NCI-H345 treated with DMSO at 0.1 percent for 48 hours (cell line): Measurements from ENCODE around the gene TMOD2.

Source experiments
- DNase-seq: peaks from one replicate; lab custom pipeline; 2025; ENCODE audit not compliant: unreplicated experiment; lab: John Stamatoyannopoulos, UW

The TMOD2 gene

DNA sequence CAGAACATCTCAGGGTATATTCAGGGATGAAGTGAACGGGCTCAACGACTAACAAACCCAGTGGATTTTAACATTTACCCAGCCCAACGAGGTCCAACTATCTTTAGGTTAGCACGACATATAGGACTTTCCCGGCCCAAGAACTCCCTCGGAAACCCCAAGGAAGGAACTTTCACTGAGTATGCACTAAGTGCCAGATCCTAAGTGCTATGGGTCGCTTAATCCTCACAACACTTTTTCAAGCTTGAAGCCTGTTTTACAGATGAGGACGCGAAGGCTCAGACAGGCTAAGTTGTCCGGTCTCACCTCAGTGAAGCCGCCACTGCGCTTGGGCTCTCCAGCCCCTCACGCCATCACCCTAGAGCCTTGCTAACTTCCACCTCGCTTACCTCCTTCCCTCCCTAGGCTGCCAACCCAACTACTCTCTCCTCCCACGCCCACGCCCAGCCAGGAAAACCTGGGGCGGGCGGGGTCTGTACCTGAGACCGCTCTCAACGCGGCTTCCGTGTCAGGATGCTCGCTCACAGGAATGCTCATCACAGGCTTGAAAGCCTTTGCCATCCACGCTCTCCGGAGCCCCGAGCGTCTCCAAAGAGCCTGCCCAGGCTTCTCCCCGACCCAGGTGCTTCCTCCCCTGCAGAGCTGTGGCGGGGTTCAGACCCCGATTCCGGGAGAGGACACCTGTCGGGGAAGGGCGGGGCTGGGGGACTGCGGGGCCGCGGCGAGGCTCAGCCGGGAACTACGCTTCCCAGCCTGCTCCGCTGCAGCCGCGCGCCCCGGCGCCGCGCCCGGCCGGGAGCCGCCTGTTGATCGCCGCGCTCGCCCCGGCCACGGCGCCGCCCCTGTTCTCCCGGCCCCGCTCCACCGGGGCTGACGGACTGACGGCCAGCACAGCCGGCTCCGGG lies at the start of gene TMOD2:
TSS of gene TMOD2 (plus strand) at position 806 of the 905 bp plus-strand sequence. CDS start 14,845 bp downstream, outside the sequence.
- DNase-seq: no peak

DNA sequence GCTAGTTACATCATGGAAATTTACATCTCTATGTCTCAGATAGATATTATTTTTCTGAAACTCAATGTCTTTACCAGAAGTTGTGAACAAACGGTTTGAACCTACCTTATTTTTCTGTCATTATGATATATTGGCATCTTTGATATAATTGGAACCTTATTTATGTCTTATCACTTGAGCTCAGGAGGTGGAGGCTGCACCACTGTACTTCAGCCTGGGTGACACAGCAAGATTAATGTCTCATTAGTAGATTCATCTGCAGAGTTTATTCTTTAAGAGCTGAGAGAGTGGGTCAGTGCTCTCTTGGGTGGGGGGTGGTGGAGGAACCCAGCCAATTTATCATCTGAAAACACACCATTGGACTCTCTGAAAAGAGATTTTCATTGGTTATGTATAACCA lies 48.7 kb upstream of the TMOD2 start:
- DNase-seq: no peak

DNA sequence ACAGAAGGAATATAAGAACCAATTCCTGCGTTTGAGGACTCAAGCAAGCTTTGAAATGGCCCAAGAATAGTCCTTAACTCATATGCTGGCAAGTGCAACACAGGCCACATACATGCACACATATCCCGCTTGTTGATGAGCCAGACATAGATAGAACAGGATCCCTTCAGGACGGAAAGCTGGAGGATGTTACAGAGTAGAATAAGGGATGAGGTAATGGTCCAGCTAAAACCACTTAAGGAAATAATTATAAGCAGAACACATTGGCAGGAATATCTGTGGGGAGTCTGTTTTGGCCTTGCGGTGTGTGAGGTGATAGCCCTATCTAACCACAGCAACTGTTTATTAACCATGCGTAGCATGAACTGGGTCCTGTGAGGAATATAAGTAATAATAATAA lies 45.1 kb upstream of the TMOD2 start:
- DNase-seq: no peak

DNA sequence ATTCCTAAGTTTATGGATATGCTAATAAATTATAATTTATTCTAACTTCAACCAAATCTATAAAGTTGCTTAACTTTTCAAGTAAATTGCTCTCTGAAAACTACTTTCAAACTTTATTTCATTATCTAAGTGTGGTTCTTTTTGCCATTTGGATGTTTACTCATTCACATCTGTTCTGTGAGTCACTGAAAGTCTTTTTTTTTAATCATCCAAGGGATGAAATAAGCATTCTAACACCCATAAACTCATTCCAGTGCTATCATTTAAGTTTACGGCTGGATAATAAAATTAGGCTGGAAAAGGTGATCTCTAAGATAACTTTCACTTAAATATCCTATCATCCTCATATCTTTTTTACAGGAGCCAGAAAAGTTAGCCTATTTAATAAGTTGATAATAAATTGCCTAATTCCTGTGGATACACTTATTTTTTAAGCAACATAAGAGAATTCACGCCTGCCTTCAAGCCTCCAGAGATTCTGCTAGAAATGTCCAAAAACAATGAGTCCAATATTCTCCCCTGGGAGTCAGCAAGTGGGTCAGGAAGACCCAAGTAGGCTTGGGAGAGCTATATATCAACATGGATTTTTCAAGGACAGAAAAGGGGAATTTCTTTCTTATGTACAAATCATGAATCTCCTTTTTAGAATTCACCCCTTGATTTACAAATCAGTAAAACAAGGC lies 44.3 kb upstream of the TMOD2 start:
- DNase-seq: no peak

DNA sequence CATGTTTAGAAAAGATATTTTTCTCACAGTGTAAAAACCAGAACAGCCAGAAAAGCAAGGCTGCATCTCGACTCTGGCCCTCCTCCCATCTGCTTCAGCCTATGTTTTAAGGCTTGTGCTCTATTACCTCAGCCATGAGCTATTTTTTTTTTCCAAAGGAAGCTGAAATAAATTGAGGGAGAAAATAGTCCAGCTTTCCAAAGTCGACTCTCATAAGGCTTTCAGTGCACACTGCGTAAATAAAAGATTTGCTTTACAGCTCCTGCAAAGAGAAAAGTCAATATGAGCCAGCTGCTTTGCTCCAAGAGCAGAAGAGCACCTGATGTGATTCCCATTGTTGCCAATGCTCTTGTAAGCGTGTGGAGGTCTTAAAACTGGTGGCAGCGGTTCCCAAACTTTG lies 43.4 kb upstream of the TMOD2 start:
- peak; percentile 73 for DNase-seq

DNA sequence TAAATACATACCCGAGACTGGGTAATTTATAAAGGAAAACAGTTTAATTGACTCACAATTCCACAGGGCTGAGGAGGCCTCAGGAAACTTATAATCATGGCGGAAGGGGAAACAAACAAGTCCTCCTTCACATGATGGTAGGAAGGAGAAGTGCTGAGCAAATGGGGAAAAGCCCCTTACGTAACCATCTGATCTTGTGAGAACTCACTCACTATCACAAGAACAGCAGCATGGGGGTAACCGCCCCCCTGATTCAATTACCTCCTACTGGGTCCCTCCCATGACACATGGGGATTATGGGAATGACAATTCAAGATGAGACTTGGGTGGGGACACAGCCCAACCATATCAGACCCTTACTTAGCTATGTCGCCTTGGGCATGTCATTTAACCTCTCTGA lies 42.4 kb upstream of the TMOD2 start:
- DNase-seq: no peak

DNA sequence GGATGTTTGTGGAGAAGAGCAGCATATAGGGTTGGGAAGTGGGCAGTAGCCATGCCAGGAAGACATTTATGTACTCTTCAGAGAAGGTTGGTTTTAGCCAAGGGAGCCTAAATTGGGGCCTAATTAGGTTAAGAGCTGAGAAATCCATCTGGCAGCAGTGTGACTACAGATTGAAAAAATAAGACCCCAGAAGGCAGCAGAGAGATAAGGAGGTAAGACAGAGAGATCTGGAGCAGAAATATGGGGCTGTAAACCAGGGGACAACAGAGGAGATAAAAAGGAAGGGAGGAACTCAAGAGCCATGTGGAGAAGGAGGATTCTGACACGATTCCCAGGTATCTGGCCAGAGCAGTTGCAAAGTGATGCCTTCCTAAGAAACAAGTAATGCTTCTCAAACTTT lies 37.2 kb upstream of the TMOD2 start:
- no peak for DNase-seq

DNA sequence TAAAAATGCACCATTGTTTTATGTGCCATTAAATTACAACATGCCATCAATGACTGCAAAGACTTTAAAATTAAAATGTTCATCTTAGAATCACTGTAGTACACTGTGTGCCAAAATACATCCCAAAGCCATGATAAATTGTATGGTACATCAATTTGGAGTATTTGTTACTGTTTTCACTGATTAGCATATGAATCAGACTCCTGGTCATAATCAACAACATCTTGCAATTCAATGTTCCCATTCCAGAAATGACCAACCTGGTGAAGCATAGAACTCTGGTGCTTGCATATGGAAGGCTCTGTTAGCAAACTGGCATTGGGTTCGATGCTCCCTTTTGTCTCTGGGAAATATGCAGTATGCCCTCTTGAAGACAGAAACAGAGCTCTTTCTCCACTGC lies 36.5 kb upstream of the TMOD2 start:
- DNase-seq: no peak

DNA sequence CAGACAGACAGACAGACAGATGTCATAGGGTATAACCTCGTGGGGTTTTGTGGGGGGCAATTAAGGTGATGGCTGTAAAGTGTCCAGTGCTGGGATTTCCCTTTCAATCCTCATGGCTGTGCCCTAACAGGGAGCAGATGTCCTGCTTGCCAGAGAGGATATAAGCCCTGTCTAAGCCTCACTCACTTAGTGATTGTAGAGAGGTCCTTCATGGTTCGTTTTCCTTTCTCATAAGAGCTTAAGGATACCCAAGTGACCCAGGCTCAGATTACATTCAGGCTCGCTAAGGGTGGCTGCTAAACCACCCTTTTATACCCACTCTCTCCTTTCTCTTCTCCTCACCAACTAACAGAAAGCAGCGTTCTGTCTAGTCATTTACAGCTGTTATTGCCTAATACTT lies 33.2 kb upstream of the TMOD2 start:
- DNase-seq: no peak

DNA sequence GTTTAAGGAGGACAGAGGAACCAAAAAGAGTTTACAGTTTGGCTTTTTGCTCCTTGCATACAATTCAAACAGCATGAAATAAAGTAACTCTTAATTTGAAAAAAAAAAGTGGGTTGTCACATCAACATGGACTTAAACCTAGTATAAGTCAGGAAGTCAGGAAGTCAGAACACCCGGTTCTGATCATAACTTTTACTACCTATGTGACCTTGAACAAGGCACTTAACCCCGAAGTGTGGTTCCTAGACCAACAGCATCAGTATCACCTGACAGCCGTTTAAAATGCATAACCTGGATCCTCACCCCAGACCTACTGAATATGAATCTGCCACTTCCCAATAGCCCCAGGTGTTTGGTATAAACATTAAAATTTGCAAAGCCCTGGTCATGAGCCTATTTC lies 32.7 kb upstream of the TMOD2 start:
- no peak for DNase-seq

DNA sequence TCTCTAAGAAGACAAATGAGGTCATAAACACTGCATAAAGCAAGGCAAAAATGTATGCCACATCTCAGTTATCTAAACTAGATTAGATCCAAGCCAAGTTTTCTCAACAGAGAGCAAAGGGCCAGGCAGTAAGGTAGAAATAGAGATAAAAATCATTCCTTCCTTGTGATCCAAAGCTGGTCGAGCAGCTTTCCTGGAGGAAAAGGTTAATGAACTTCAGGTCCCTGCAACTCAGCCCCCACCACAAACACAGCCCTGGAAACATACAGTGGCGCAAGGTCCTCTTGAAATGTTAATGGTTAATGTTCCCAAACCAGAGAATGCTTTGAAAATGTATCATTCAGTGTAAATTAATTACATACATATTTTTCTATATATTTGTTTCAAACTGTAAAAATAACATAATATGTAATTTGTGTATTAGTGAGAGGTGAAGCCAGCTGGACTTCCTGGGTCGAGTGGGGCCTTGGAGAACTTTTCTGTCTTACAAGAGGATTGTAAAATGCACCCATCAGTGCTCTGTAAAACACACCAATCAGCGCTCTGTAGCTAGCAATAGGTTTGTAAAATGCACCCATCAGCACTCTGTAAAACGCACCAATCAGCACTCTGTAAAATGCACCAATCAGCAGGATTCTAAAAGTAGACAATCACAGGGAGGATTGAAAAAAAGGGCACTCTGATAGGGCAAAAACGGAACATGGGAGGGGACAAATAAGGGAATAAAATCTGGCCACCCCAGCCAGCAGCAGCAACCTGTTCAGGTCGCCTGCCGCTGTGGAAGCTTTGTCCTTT lies 31.0 kb upstream of the TMOD2 start:
- no peak for DNase-seq

DNA sequence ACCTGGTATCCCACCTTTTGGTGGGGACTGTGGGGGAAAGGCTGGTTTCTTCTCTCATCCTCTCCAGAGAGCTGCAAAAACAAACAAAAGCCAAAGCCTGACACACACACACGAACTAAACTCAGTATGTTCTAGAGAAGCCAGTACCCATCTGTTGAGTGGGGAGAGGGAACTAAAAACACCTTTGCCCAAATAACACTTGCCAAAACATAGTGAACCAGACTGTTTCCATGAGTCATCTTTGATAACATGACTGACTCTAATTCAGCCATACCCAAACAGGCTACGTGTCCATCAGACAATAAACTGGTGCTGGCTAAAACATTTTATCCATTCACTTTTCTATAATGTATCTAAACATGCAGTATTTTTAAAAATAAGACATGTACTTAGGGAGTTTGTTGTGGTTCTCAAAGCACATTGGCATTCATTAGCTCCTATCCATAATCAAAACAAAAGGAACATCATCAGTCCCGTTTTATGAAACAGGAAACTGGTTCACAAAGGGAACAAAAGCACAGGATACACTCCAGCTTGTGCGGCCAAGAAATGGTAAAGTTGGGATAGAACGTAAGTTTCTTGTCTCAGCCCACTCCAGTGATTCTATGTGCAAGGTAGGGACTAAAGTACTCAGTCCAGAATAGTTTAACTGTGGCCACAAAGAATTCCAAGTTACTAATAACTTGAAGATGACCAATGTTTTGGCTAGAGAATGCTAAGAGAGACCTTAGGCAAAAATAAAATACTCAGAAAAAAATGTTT lies 30.0 kb upstream of the TMOD2 start:
- no peak for DNase-seq

DNA sequence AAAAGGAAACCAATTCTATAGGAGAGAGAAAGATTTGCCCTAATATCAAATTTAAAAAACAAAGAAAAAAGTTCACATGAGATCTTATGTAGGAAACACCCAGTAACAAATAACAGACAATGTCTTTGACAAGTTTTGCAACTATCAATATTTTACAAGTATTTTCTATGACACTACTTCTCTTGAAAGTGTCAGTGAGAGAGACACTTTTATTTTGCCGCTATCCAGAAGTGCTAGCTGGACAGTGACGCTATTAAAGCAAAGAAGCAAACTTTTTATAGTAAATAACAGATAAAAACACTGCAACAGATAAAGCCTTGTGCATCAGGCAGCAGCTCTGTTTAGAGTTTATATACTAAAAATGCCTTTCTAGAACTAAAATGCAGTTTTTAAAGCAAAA lies 27.2 kb upstream of the TMOD2 start:
- DNase-seq: no peak

DNA sequence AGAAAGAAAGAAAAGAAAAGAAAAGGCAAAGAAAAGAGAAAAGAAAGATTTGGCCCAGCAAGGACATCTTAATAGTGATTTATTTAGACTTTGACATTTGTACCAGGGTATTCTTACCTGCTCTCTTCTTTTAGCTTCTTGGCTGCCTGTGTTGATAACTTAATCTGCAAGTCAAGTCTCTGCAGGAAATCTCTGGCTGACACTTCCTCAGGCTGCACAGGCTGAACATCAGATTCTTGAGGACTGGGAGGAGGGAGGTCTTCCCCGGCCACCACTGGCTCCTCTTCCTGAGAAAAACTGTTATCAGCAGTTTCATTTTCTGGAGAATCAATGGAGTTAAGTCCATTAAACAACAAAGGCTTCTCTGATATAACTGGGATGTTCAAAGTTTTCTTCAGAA lies 26.7 kb upstream of the TMOD2 start:
- DNase-seq: no peak

DNA sequence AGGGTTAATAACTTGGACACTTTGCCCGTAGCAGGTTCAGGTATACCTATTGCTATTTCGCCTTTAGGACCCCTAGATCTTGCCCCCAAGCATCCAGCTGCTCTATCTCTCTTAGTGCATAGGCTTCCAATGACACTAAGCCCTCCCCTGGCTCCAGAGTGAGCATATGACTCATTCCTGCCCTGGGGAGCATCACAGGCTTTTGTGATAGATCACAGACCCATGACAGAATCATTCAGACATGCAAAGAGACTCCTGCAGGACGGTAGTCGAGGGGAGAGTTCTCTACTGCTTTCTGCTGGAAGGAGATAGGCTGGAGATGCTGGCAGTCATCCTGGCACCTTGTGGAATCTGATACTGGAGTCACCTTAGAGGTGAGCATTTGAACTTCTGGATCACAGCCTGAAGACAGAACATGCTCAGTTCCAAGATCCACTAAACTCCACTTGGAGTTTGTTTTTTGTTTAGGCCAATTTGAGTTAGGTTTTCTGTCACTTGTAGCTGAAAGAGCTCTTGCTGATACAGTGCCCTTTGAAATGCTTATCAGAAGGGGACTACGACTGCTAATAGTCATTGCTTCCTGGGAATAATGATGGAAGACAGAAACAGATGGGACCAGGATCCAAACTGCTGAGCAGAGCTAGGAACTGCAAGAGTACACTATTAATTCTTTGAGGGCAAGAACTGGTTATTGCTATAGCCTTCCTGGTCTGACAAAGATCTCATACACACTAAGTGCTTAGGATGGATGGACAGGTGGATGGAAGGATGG lies 24.9 kb upstream of the TMOD2 start:
- DNase-seq: peak; percentile 76

DNA sequence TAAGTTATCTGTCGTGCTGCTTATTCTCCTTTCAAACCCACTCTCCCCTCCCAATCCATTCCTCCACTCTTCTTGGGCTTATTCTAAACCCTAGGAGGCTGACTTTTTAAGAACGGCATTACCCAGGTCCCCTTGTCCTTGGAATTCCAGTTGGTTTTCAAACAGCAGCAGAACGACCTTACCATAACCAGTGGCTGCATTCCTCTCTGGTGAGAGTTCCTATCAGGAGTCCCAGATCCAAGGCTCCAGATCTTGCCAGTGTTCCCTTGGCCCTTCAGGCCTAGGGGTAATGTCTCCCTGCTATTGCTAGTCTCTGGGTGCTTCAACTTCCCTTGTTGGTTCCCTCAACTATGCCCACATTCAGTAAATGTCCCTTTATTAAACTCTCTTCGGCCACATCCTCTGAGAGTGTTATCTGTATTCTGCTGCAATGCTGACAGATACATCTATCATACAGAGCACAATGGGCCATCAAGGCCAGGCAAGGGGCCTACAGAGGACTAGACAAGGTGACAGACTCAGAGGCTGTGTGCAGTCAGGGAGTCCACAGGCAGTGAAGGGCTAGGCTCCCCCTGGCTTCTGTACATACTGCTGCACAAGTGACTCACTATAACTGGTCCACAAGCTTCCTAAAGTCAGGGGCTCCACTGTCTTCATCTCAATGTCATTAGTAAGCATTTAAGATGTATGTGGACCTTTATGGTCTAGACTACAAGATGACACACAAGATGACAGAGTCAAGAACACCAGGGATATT lies 24.1 kb upstream of the TMOD2 start:
- DNase-seq: no peak

DNA sequence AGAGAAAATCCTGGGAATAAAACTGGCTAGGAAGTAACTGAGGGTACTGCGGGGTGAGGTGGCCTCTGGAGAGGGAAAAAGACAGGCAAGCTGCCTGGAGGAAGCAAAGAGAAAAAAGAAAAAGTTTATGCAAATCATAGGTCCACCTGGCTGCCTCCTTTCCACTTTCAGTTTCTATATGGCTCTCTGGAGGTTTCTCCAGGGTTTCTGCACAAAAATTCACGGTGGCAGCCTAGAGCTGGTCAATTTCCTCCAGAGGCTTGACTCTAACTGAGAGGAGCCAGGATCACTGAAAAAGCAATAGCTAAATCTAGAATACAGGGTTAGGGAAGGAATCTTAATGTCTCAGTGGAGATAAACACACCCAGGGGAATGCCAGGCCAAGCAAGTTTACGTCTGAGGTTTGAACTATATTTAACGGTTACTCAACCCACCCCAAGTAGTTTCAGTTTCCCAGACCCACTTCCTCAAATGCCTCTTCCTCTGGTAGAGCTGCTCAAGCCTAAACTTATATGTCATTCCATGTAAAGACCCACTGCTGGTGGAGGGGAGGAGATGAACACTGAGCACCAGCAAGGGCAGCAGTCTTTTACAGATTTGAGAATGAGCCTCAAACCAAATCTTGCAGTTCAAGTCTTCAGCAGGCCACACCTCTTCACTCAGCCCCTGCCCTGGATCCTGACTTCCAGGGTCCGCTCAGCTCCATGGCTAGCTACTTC lies 19.7 kb upstream of the TMOD2 start:
- DNase-seq: no peak

DNA sequence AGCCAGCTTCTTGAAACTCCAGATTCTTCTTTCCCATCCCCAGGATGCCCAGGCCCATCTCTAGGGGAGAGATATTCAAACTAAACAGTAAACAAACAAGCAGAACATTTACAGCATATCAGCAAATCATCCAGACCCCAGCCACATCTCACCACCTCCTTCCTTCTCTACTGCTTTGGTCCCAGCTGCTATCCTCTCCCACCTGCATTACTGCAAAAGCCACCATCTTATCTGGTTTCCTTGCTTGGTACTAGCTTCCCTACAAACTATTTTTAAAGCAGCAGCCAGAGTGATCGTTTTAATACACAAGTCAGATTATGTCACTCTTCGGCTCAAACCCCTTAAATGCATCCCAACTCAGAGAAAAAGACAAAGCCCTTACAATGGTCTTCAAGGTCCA lies 18.8 kb upstream of the TMOD2 start:
- DNase-seq: no peak
